D721Med (cell line): ENCODE results near the gene CPXM2.

ENCODE experiments used
- DNase-seq: peaks from one replicate; pipeline ENCODE4 v3.0.0; 2011; ENCODE audit warnings: low spot score; ENCODE audit not compliant: insufficient read length
- FAIRE-seq: peaks from 2 replicates; lab custom pipeline; 2011; peaks lifted over from hg19 to GRCh38; lab: Jason Lieb, UNC
- CTCF ChIP-seq: IDR thresholded peaks from 2 replicates; pipeline ENCODE4 v1.5.1; 2012; ENCODE audit warnings: mild to moderate bottlenecking, control low read depth; ENCODE audit not compliant: insufficient read depth; ENCODE audit errors: missing control alignments

Gene CPXM2

GRCh38 chr10:123831259-123831658 lies 60.3 kb downstream of the CPXM2 start:
- TF ChIP-seq CTCF, result no peak
- no peak for FAIRE-seq
- DNase-seq, result no peak

- TF ChIP-seq CTCF, result no peak
- FAIRE-seq, result no peak
- DNase-seq, result no peak
Observed at GRCh38 chr10:123821136-123821535, 70.5 kb downstream of the CPXM2 start.

- no peak for DNase-seq
- FAIRE-seq, result no peak
- no peak for TF ChIP-seq CTCF
Observed at GRCh38 chr10:123809632-123810031, 82.0 kb downstream of the CPXM2 start.

- TF ChIP-seq CTCF, result no peak
- FAIRE-seq, result no peak
- DNase-seq, result no peak
Observed at GRCh38 chr10:123808906-123809305, 82.7 kb downstream of the CPXM2 start.

- no peak for TF ChIP-seq CTCF
- FAIRE-seq, result no peak
Observed at GRCh38 chr10:123808286-123808685, 83.3 kb downstream of the CPXM2 start.

GRCh38 chr10:123807444-123808035 lies 84.1 kb downstream of the CPXM2 start:
- no peak for TF ChIP-seq CTCF
- DNase-seq (no peak), FAIRE-seq (no peak)

More at GRCh38 chr10:123808286-123808685, 83.3 kb downstream of the CPXM2 start:
- DNase-seq, result no peak

GRCh38 chr10:123804716-123805115 lies 86.9 kb downstream of the CPXM2 start:
- no peak for DNase-seq
- no peak for TF ChIP-seq CTCF
- no peak for FAIRE-seq
